ENCODE data around the gene THRSP.
A peak's percentile ranks its signal among the peaks of the same experiment; 100 is the strongest.
"Not testable (repeated sequence)": the region's sequence is repeated elsewhere in the genome, so short reads cannot be mapped to it uniquely, and the experiment has no call there.

THRSP gene

GRCh38 chr11:78062671-78063070, 990 bp upstream of the THRSP start:
- DNase-seq (ENCODE audit: low read depth in 2 of 3, low spot score in 1 of 3) = no peak

GRCh38 chr11:78065203-78065602, 1.5 kb downstream of the THRSP start:
- DNase-seq (ENCODE audit: low read depth in 2 of 3, low spot score in 1 of 3) = no peak

GRCh38 chr11:78066471-78066870, 2.8 kb downstream of the THRSP start:
- DNase-seq (ENCODE audit: low read depth in 2 of 3, low spot score in 1 of 3) = no peak

GRCh38 chr11:78067704-78068103, 4.0 kb downstream of the THRSP start:
- no peak for DNase-seq (ENCODE audit: low read depth in 2 of 3, low spot score in 1 of 3)

- no peak for DNase-seq (ENCODE audit: low read depth in 2 of 3, low spot score in 1 of 3)
Measured at GRCh38 chr11:78069465-78069864, 5.8 kb downstream of the THRSP start.

- DNase-seq (ENCODE audit: low read depth in 2 of 3, low spot score in 1 of 3) = no peak
Measured at GRCh38 chr11:78070621-78071020, 7.0 kb downstream of the THRSP start.

GRCh38 chr11:78071717-78072116, 8.1 kb downstream of the THRSP start:
- no peak for DNase-seq (ENCODE audit: low read depth in 2 of 3, low spot score in 1 of 3)

GRCh38 chr11:78072455-78072854, 8.8 kb downstream of the THRSP start:
- no peak for DNase-seq (ENCODE audit: low read depth in 2 of 3, low spot score in 1 of 3)

- no peak for DNase-seq (ENCODE audit: low read depth in 2 of 3, low spot score in 1 of 3)
Measured at GRCh38 chr11:78074756-78075155, 11.1 kb downstream of the THRSP start.

- no peak for DNase-seq (ENCODE audit: low read depth in 2 of 3, low spot score in 1 of 3)
Measured at GRCh38 chr11:78076733-78077403, 13.2 kb downstream of the THRSP start.

- DNase-seq (ENCODE audit: low read depth in 2 of 3, low spot score in 1 of 3) = not testable (repeated sequence)
Measured at GRCh38 chr11:78077592-78077991, 13.9 kb downstream of the THRSP start.

GRCh38 chr11:78078218-78079167, 14.8 kb downstream of the THRSP start:
- DNase-seq (ENCODE audit: low read depth in 2 of 3, low spot score in 1 of 3) = no peak

GRCh38 chr11:78079232-78080083, 15.8 kb downstream of the THRSP start, which contains the start of gene NDUFC2:
Gene NDUFC2 (minus strand): TSS chr11:78079862. CDS start chr11:78079744, 118 bp downstream.
- DNase-seq (ENCODE audit: low read depth in 2 of 3, low spot score in 1 of 3) = peak; percentile 57 to 64 (median 61)

- no peak for DNase-seq (ENCODE audit: low read depth in 2 of 3, low spot score in 1 of 3)
Measured at GRCh38 chr11:78080084-78080817, 16.6 kb downstream of the THRSP start.

GRCh38 chr11:78080818-78081495, 17.3 kb downstream of the THRSP start:
- DNase-seq (ENCODE audit: low read depth in 2 of 3, low spot score in 1 of 3) = no peak

- DNase-seq (ENCODE audit: low read depth in 2 of 3, low spot score in 1 of 3) = no peak
Measured at GRCh38 chr11:78081583-78081982, 17.9 kb downstream of the THRSP start.

- no peak for DNase-seq (ENCODE audit: low read depth in 2 of 3, low spot score in 1 of 3)
Measured at GRCh38 chr11:78082146-78082545, 18.5 kb downstream of the THRSP start.

GRCh38 chr11:78083021-78083420, 19.4 kb downstream of the THRSP start:
- no peak for DNase-seq (ENCODE audit: low read depth in 2 of 3, low spot score in 1 of 3)

GRCh38 chr11:78084506-78084905, 20.8 kb downstream of the THRSP start:
- DNase-seq (ENCODE audit: low read depth in 2 of 3, low spot score in 1 of 3) = not testable (repeated sequence)

- DNase-seq (ENCODE audit: low read depth in 2 of 3, low spot score in 1 of 3) = no peak
Measured at GRCh38 chr11:78085972-78086371, 22.3 kb downstream of the THRSP start.

All from stimulated activated CD4-positive, alpha-beta T cell treated with anti-CD3 and anti-CD28 coated beads, Interleukin-12 subunit alpha, Interleukin-12 subunit beta, amount 100 ng/mL, for 48 hours (primary cell).